HG03060 (cell line): ENCODE results near the gene SEC11A.
"Not testable (repeated sequence)": the region's sequence is repeated elsewhere in the genome, so short reads cannot be mapped to it uniquely, and the experiment has no call there.

ENCODE experiments used
- ATAC-seq: cut with Tn5 transposase; IDR thresholded peaks from one replicate; pipeline ENCODE4 v1.9.1; 2021; ENCODE audit warnings: low read depth, moderate number of reproducible peaks; ENCODE audit not compliant: unreplicated experiment

The SEC11A gene

DNA sequence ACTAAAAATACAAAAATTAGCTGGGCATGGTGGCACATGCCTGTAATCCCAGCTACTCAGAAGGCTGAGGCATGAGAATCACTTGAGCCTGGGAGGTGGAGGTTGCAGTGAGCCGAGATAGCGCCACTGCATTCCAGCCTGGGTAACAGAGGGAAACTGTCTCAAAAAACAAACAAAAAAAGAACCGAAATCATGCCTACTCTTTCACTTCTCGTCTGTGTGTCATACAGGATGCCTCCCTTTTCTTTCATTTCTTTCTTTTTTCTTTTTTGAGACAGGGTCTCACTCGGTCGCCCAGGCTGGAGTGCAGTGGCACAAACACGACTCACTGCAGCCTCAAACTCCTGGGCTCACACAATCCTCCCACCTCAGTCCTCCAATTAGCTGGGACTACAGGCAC lies 29.5 kb downstream of the SEC11A start:
- ATAC-seq: not testable (repeated sequence)

DNA sequence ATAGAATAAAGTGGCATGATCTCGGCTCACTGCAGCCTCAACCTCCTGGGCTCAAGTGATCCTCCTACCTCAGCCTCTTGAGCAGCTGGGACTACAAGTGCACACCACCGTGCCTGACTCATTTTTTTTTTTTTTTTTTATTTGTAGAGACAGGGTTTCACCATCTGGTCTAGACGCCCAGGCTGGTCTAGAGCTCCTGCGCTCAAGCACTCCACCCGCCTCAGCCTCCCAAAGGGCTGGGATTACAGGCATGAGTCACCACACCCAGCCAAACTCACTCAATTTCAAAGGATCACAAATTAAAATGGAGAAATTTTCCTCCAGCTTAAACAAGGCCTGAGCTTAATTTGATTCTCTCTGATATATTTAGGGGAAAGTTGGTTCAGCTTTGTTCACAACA lies 30.6 kb downstream of the SEC11A start:
- ATAC-seq: no peak

DNA sequence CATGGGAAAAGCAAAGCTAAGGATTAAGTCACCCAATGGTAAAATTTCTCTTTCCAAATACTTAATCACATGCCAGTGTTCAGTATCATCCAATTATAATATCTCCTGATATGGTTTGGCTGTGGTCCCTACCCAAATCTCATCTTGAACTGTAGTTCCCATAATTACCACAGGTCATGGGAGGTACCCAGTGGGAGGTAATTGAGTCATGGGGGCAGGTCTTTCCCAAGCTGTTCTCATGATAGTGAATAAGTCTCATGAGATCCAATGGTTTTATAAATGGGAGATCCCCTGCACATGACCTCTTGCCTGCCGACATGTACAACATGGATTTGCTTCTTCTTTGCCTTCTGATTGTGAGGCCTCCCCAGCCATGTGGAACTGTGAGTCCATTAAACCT lies 31.8 kb downstream of the SEC11A start:
- ATAC-seq: no peak

DNA sequence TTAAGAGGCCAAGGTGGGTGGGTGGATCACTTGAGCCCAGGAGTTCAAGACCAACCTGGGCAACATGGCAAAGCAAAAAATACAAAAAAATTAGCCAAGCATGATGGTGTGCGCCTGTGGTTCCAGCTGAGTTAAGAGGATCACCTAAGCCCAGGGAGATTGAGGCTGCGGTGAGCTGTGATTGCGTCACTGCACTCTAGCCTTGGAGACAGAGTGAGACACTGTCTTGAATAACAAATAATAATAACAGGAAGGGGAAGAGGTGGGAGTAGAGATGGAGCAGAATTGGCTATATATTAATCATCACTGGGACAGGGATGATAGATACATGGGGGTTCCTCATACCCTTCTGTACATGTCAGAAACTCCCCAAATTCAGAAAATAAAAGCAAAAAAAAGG lies 34.1 kb downstream of the SEC11A start:
- no peak for ATAC-seq

DNA sequence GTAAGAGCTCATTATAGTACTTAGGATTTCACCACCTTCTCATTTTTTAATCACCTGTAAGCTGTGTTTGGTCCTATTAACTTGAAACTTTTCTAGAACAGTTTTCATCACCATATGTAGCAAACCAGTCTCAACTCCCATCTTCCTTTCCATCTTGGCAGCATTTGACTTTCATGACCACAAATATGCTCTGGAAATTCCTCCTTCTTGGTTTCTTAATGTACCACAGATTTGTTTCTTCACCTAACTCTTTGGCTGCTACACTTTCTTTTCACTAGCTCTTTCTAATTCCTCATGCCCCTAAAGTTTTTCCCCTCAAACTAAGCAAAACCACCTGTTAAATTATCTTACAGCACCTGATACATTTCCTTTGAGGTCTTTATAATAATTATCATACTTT lies 44.7 kb downstream of the SEC11A start:
- ATAC-seq: no peak

DNA sequence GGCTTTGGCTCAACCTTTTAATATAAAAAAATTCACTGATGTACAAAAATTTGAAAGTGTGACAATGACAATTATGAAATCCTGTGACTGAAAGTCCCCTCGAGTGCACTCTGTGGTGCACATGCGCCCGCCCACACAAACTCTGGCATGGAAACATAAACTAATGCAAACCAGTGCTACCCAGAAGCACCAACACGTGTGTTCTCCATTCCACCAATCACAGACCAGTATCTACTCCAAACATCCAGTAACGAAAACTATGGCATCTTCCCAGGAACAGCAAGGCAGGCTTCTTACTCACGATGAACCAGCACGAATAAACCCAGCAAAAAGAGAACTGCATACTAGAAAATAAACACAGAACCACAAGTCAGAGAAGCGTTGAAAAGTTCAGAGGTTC lies 46.2 kb downstream of the SEC11A start:
- ATAC-seq: no peak

DNA sequence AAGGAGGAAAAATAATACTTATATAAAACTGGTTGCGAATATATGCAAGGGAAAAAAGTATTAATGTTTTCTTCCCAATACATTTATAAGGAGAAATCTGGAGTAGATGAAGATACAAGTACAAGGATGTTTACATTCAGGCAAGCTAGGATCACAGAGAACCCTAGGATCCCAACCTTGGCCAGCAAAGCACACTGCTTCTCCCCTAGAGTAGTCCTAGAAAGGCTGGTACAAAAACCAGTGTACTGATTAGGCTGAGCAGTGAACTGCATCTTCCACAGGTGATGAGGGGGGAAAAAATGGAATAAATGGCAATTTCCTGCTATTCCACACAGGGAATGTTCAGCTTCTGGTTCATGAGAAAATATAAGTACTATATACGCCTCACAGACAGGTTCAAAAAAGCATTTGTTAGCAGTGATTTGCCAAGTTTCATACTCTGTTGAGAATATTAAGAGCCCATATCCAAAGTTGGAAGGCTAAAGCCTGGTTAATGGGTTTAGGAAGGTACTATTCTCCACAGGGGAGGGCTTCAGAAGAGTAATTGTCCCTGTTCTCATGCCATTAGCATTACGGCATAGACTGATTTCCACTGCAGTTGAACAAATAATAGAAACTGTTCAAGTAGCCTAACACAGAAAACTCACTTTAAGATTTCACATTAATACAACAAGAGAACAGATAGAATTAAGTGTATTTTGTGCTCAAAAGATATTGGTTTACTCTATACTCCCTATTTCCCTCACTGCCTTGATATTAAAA lies 47.5 kb downstream of the SEC11A start:
- no peak for ATAC-seq

DNA sequence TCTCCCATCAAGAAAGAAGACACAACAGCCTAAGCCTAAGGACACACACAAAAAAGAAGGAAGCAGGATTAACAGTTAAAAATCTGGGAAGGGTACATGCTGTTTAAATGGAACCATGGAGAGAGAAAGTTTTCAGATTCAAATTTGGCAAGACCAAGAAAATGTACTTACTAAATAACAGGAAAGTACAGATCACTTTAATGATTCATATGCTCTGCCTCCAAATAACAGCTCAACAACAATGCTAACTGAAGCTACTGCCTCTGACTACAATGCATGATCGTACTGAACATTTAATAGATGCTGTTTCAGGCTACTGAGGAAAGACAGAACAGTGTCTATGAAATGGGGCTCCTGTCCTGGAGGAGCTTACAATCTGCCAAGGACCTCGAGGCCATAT lies 49.6 kb downstream of the SEC11A start:
- ATAC-seq: no peak

DNA sequence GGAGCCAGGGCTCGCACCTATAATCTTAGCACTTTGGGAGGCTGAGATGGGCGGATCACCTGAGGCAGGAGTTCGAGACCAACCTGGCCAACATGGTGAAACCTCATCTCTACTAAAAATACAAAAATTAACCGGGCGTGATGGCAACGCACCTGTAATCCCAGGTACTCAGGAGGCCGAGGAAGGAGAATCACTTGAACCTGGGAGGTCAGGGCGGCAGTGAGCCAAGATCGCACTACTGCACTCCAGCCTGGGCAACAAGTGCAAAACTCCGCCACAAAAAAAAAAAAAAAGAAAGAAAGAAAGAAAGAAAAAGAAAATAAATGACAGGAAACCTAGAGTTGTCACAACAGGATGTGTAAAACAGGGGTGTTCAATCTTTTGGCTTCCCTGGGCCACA lies 54.9 kb downstream of the SEC11A start:
- no peak for ATAC-seq

DNA sequence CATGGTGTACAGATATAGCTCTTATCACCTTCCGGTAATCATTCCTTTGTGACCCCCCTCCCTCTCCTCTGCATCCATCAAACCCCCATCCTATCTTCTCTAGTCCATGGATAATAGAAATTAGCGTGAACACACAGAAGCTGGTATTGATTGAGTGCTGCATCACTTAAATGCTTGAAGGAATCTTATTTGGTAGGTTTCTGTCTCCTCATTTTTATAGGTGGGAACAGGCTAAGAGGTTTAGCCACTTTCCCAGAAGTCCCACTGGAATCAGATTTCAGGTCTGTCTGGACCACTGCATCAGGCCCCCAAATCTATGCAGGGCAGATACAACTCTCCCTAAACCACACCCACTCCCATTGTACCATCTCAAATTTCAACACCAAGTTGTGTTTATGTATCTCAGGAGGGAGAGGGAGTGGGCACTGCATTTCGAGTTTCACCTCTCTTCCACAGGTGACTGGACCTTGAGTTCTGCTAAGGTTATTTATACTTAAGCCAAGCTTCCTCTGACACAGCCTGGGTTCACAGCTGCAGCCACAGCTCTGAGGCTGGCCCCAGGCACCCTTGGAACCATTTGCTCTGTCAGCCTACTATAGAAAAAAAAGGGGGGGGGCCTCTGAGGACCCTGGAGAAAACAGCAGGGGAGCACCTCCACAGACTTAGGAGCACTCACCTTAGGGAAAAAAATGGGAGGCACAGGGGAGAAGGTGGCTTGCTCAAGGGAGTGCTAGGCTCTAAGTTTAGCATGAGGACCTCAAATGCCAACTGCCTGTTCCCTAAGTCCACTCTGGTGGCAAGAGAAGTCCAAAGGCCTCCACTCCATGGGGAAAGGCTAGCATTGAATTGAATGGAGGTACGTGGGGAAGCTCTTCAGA lies 55.8 kb downstream of the SEC11A start:
- ATAC-seq: no peak

DNA sequence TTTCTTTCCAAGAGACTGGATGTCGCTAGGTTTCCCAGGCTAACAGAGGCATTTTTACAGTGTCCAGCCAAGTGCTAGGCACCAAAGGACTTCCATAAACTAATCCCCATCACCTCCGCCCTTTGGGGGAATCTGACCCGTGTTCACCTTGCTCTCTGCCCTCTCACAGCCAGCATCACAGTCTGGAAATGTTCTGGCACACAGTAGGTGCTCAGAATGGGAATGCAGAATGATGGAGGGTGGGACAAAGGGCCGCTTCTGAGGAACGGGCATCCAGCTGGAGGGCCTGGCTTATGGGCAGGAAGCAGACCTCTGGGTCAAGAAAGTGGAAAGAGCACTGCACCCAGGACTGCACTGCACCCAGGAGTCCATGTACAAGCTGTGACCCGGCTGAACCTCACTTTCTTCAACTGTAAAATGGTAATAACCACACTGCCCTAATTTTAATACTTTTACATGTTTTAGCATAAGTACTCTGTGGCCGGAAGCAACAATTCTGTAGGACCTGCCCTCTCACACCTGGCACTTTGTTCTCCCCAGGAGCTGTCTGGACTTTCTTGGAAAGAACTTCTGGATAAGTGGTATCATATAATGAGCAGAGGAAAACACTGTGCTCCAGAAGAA lies 57.0 kb downstream of the SEC11A start:
- ATAC-seq: no peak

DNA sequence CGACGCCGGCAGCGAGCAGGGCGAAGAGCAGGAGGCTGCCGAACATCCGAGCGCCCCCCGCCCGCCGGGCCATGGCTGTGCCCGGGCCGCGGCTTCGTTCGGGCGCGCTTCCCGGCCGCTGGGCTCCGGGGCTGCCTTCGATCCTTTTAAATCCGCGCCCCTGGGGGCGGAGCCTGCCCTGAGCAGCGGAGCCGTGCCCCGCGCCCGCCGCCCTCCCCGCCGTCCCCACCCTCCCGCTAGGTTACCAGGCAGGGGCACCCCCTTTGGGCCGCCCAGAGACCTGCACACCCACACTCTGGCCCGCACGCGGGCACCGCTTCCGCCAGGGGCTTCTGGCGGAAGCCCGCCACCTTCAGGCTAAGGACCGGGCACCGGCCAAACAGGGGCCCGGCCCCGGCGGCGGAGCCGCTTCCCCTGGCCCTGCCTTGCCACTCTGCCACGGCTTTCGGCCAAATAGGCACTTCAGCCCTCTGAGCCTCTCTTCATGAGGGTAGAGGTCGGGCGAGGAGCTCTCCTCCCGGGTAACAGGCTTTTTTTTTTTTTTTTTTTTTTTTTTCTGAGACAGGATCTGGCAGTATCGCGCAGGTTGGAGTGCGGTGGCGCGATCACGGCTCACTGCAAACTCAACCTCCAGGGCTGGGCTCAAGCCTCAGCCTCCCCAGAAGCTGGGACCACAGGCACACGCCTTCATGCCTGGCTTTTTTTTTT lies 57.7 kb downstream of the SEC11A start, which contains the start of gene NMB:
Gene NMB (minus strand): TSS at position 120 of the 708 bp plus-strand sequence. CDS start 47 bp downstream, at position 73.
- no peak for ATAC-seq

DNA sequence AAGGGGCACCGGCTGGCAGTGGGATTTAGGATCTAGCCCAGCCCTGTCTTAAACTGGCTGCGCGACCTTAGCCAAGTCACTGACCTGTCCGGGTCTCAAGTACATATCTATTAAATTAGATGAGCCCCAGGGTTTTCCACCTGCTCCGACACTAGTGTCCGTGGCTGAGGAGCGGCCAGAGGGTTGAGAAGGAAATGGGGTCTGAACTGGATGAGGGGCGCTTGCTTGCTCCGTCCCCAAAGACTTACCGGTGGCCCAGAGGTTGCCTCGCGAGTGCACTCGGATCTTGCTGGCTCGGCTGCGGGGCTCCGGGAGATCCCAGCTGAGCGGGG lies 58.2 kb downstream of the SEC11A start:
- ATAC-seq: no peak

DNA sequence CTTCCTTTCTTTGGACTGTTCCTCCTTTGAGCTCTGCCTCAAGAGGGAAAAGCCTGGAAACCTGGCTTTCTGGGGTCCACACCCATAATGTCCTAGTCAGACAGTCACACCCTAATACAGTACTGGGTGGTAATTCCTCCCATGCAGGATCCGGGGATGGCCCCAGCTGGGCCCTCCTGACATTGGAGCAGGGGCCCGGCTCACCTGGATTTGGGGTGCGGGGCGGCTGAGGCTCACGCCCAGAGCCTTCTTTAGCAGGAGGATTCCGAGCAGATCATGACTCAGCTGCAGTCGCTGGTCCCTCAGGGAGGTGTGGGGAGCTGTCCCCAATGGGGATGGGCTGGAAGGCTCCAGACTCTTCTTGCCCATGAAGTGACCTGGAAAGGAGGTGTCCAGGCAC lies 59.0 kb downstream of the SEC11A start:
- no peak for ATAC-seq

DNA sequence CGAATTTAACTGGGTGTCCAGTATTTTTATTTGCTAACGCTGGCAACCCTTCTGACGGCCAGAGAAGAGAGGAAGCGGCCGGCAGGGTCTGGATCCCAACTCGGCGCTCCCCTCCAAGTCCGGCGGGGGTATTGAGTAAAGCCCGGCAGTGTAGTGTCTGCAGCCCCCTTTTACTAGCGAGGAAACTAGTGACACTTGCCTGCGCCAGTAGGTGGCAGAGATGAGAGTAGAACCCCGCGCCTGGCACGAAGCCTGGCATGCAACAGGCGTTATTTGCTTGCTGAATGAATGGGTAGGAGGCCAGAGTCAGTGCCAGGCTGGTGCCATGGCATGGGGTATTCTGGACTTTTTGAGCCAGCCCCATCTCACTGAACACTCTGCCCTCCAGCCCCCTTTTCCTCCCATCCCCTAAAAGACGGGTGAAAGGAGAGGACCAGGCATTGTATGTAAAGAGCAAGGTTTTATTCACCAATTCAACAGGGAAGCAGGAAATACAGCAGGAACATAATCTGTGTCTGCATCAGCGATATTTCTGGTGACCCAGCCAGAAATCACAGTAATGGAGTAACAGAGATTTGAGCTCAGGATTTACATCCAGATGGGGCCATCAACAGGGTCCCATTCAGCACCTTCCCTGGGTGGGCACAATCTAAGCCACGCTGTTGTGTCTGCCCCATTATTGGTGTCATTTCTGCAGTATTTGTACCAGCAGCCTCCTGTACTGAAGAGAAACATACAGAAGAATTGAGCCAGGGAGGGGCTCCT lies 61.1 kb downstream of the SEC11A start:
- no peak for ATAC-seq

DNA sequence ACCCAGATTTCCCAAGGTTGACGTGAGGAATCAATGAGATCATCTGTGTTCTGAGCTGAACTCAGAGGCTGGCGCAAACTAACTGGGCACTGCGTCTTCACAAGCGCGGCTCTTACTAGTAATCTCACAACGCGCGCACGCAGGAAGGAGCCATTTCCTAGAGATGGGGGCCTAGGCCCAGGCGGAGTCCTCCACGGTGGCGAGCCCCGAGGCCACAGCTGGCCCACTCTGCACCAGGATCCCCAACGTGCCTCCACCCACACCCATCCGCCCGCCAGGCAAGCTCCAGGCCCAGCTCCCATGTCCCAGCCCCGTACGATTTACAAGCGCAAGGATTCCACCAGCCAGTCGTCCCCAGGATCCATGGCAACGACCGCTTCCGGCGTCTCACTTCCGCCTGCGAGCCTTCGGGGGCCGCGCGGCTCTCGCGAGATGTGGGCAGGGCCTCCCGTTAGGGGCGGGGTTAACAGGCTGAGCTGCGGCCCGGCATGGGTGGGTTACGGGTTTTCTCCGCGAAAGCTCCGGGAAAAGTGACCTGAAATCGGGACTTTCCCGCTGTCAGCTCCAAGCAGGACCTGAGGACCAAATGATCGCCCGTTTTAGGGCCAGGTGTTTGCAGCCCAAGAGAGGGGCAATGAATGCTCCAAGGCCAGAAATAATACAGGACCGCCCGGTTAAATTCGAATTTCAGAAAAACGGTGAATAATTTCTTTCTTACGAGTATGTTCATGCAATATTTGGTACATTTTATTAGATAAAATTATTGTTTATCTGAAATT lies 61.8 kb downstream of the SEC11A start, which contains the start of gene WDR73:
Gene WDR73 (minus strand): TSS at position 374 of the 779 bp plus-strand sequence. CDS start 9 bp downstream, at position 365.
- peak; percentile 57 for ATAC-seq

DNA sequence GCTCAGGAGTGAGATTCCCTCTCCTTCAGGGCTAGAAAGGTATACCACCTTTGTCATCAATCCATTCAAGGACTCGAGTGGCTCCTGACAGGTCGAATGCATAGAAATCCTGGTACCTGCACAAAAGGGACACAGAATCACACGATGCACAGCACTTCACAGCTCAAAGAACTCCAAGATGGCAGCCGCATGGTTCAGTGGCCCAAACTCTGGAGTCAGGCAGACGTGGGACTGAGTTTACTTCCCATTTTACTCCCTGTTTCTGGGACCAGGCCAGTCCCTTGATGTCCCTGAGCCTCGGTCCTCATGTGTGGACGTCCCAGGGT lies 62.4 kb downstream of the SEC11A start:
- ATAC-seq: no peak

DNA sequence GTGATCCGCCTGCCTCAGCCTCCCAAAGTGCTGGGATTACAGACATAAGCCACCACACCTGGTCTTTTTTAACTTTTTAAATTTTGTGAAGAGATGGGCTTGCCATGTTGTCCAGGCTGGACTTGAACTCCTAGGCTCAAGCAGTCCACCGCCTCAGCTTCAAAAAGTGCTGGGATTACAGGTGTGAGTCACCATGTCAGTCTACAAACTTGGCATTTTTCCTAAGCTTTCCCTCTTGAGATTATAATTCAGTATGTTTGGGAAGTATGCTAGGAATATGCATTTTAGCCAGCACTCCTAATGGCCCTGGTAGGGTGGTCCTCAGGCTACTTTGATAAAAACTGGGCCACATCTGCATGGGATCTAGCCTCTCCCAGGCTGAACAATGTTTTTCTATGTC lies 66.2 kb downstream of the SEC11A start:
- no peak for ATAC-seq

DNA sequence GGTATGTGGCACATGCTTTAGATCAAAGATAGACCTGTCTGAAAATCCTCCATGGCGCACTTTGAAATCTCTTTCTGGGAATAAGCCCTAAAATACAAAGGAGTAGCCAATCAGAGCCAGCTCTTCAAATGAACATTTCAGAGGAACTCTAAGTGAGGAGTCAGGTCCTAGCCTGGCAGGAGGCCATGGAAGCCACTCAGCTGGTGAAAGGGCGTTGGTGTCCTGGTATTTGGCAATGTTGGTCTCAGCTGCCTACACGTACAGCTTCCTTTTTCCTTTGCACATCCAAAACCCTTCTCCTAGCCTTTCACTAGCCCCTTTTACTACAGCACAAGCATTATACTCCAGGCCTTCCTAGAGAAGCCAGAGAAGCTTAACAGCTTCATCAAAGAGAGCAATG lies 67.4 kb downstream of the SEC11A start:
- no peak for ATAC-seq
